SIG-M5 treated with dmso at 0.1 percent for 504 hours (cell line): ENCODE measurements around the gene SPECC1.

Source experiments
- DNase-seq: peaks from one replicate; lab custom pipeline; 2025; ENCODE audit not compliant: unreplicated experiment; lab: John Stamatoyannopoulos, UW

Gene SPECC1

DNA sequence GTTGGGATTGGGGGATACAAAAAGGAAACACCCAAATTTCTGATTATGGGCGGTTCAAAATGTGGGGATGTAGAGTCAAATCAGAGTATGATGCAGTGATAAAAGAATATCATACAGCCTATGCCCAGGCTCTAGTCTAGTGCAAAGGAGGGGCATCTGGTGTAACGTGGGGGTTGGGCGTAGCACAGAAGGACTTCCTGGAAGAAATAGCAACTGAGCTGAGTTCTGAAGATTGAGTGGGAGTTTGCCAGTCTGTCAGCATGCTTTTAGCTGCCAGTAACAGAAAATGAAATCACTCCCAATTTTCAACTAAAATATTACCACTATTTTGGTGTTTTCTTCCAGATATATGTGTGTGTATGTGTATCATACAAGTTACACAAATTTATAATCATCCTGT lies 196.9 kb downstream of the SPECC1 start:
- DNase-seq = peak; percentile 18

DNA sequence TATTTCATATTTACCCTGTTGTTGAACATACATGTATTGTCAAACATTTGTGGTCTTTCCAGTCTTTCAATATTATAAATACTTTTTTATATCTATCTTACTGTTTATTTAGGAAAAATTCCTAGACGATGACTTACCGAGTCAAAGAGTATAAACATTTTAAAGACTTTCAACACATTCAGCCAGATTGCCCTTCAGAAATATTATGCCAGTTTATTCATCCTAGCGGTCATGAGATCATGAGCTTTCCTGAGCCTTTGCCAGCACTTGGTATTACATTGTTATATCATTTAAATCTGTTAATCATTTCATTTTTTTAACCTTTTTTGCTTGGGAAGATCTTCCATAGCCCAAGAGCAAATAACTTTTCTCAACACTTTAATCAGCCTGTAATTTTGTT lies 197.4 kb downstream of the SPECC1 start:
- DNase-seq = no peak

DNA sequence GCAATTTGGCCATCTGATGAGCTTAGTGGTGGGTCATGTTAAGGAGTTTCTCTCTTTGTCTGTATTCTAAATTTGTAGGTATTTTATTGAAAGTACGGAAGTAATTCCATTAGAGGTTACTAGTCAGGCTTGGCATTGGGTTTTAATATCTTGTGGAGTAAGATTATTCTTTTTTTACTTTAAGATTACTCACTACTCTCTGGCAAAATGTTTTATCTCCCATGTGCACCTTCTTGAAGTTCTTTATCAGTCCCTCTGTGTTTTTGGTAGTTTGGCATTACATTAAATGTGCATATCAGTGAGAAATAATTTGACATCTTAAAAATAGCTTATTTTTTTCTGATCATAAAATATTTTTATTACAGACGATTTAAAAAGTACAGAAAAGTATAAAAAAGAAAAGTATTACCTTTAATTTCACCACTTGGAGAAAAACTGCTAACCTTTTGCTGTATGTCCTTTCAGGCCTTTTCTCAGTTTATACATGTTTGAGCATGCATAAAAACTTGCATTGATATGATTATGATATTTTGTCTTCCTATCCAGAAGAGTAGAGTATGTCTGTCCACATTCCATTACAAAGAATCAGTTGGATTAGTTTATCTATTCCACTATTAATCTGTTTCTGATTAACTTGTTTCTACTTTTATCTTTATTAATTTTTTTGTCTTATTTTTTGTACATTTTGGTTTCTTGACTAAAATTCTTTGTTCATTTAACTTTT lies 198.3 kb downstream of the SPECC1 start:
- DNase-seq = no peak

DNA sequence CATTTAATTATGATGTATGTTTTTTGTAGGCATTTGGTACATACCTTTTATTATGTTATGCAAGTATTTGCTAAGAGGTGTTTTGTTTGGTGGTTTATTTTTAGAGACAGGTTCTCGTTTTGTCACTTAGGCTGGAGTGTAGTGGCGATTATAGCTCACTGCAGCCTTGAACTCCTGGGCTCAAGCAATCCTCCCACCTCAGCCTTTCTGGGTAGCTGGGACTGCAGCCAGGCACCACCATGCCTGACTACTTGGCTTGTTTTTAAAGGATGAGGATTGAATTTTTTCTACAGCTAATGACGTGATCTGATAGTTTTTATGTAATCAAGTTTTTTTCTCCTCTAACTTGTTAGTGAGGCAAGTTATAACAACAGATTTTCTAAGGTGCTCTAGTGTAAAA lies 199.6 kb downstream of the SPECC1 start:
- no peak for DNase-seq

DNA sequence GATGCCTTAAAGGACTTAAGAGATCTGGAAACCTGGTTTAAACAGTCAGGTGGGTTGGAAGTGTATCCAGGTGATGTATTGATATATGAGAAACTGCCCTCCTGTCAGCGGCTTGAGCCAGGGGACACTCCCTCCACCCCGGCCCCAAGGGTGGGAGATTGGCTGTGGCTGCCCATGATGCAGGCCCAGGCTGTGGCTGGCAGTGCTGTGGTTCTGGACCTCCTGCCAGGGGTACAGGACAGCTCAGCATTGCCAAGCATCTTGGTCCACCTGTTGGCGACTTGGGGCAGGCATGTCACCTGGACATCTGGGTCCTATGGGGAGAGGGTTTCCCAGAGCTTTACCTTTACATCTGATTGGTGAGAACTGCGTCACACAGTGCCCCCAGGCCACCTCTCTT lies 201.0 kb downstream of the SPECC1 start:
- no peak for DNase-seq

DNA sequence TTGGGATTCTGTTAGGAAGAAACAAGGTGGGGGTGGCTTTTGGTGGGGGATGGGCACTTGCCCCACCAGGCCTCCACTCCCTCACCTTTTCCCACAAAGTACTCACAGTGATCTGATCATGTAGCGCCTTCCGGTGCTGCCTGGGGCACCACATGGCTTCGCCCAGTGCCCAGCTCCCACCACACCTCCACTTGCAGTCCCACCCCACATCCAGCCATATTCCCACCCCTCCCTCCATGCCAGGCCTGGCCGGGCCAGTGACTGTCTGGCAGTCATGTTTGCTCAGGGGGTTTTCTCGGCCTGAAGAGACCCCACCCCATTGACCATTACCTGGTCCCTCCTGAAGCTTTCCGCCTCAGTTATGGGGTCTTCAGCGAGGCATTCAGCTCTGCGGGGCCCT lies 201.5 kb downstream of the SPECC1 start:
- no peak for DNase-seq

DNA sequence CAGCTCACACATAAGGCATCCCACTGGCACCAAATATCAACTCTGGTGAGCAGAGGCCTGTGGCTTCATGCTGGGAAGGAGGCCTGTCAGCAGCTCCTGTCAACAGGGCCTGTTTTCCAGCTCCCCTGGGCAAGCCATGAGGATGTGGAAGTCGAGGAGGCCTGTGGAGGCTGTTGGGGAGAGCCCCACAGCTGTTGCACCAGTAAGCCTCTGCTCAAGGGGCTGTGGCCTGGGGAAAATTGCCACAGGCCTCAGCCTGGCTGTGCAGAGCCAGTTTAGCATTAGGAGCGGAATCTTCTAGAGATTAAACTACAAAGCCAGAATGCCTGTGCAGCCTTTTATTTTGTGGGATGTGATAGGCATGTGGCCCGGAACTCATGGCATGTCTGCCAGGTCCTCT lies 202.1 kb downstream of the SPECC1 start:
- no peak for DNase-seq

DNA sequence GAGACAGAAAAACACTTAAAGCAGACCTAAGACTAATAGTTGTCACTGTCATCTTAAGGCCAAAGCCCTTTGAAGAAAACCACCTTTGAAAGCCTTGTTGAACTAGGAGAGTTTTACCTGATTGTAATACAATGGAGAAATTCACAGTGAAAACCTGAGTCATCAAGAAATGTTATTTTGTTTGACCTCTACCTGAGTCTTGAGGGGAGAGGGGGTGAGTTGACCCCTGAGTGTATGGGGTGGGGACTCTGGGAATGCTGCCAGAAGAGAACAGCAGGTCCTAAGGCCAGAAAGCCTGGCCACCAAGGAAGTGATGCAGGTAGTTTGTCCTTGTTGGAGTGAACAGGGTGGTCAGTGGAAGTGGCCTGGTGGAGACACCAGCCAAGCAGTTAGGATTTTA lies 204.3 kb downstream of the SPECC1 start:
- DNase-seq = no peak

DNA sequence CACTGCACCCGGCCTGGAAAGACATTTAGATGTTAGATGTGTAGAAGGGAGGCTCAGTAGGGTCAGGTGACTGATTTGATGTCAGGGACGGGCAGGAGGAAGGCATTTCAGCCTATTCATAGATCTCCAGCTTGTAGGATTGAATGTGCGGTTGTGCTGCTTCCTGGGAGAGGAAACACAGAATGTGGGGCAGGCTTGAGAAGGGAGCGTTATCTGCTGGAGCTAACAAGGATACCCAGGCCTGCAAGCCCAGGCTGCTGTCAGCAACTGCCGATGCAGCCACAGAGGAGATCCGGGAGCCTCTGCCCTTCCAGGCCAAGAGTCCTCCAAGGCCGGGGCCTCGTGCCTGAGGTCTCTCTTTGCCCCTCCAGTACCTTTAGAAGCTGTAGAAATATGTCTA lies 205.6 kb downstream of the SPECC1 start:
- no peak for DNase-seq

DNA sequence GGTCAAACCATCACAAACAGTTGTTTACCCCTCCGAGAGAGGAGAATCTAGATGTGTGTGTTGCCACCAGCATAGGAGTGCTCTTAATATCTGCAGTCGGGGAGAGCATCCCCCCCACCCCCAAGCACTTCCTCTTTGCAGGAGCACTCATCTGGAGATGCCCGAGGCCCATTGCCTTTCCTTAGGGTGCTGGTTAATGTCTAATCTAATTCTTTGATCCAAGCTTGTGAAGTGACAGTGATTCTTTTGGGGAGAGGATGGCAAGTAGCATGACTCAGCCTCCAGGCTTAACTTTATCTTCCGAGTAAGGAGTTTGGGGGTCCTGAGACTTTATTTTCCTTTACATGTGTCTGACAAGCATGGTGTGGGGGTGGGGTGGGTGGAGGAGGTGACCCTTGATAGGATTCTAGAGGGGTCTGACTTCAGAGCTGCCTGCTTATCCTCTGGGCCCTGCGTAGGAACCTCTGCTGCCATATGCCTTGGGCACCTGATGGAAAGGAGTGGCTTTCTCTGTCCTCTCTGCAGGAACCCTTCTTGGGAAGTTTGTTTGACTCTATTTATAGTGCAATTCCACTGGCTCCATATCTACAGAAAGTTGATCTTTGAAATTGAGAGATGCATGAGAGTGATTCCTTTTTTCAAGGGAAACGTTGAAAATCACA lies 207.1 kb downstream of the SPECC1 start:
- no peak for DNase-seq

DNA sequence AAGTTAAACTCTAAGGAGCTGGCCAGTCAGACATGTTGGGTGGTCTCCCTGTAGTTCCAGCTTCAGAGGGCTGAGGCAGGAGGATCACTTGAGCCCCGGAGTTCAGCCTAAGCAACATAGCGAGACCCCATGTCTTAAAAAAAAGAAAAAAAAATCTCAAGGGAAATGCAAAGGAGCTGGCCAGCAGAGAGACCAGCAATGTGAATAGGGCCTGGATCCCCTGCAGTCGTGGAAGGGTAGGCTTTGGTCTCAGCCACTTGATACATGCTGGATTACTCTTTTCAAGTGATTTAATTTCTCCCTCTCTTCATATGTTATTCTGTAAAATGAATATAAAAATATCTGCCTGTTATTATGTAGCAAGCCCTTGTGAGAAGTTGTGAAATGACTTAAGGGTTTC lies 207.7 kb downstream of the SPECC1 start:
- no peak for DNase-seq

DNA sequence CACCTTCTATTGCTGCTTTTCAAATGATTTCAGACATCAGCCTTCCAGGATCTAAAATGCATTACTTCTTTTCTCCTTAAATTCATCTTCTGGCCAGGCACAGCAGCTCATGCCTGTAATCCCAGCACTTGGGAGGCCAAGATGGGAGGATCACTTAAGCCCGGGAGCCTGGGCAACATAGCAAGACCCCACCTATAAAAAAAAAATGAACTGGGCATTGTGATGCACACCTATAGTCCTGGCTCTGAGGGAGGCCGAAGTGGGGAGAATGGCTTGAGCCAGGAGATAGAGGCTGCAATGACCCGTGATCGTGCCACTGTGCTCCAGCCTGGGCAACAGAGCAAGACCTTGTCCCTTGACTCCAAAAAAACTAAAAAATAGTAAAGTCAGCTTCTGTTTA lies 208.5 kb downstream of the SPECC1 start:
- no peak for DNase-seq

DNA sequence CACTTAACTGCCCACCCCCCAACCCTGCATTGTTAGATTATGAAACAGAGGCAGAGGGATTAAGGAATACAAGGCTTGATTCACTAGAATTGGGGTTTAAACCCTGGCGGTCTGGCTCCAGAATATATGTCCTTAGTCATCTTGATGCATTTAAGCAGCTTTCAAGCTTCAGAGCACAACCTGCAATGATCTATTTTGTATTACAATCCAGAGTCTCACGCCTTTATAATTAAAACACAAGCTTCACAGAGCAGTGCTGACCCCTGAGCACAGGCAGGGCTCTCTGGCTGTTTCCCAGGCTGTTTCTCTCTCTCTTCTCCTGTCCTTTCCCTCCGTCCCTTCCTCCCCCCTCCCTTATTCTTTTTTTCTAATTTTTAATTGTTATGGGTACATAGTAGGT lies 209.1 kb downstream of the SPECC1 start:
- DNase-seq = no peak

DNA sequence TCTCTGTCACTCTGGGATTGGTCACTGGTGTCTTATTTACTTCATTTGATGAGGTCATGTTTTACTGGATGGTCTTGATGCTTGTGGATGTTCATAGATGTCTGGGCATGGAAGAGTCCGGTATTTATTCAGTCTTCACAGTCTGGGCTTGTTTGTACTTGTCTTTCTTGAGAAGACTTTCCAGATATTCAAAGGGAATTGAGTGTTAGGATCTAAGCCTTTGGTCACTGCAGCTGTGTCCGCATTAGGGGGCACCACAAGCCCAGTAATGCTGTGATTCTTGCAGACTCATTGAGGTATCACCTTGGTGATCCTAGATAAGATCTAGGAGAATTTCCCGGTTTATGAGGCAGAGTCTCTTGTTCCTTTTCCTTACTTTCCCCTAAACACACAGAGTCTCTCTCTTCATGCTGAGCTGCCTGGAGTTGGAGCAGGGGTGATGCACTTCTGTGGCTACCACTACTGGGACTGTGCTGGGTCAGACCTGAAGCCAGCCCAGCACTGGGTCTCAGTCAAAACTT lies 214.7 kb downstream of the SPECC1 start:
- no peak for DNase-seq

DNA sequence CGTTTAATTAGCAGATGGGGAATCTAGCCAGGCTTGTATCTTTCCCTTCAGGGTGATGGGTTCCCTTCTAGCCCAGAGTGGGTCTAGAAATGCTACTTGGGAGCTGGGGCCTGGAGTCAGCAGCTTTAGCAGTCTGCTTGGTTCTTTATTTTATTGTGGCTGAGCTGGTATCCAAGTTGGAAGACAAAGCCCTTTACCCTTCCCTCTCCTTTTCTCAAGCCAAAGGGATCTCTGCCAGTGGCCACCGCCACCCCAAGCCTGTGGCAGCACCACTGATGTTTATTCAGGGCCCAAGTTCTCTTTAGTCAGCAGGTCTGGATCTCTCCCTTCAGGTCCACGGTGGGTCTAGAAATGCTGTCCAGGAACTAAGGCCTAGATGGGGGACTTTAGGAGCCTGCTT lies 215.2 kb downstream of the SPECC1 start:
- no peak for DNase-seq

DNA sequence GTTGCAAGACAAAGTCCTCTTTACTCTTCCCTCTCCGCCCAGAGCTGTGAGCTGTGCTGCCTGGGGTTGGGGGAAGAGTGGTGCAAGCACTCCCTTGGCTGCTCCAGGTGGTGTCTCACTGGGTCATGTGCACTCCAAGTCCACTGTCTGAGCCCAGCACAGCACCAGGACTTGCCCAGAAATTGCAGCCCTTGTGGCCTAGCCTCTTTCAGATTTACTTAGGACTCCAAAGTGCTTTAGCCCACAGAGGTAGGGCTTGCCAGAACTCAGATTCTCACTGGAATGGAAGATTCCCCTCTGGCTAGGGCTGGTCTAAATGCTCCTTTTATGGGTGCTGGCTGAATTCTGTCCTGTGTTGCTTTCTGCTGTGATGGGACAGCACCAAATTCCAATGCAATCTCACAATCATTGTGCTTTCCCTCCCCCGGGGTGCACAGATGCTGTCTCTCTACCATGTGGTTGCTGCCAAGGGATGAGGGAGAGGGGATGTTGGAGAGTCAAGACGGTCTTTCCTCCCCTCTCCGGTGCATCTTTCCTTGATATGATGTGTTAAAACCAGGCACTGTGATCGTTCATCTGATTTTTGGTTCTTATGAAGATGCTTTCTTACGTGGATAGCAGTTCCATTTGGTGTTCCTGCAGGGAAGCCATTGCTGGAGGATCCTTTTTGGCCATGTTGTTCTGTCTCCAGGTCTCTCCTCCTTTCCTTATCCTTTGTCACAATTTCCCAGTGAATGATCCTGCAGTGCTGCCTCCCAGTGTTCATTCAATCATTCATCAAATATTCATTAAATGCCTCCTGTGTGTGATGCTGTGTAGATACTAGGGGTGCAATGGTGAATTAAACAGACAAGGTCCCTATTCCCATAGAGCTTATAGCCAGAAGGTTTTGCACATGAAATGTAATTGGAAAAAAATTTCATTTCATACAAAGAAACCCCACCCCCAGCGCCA lies 216.3 kb downstream of the SPECC1 start:
- no peak for DNase-seq

DNA sequence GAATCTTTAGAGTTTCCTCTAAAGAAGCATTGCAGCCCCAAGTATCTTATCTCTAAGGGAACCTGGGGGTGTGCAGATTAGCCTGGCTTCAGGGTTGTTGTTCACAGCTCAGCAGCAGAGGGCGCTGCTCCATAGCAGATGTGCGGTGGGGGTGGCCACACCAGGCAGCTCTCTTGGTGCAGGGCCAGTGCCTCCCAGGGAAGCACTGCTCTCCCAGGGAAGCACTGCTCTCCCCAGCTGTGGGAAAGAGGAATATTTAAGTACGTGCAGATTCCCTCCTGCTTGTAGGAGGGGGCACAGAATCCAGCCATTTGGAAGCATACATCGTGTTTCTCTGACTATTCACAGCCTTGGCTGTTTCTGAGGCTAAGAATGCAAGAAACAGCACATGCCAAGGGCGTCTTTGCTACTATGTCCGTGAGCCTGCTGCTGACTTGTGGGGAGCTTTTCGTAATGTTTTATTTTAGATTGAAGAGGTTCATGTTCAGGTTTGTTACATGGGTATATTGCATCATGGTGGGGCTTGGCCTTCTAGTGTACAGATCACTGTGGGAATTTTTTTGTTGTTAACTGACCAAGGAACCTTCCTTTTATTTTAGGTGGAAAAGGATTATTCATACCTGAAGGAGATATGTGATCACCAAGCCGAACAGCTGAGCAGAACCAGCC lies 217.8 kb downstream of the SPECC1 start:
- DNase-seq = peak; percentile 73

DNA sequence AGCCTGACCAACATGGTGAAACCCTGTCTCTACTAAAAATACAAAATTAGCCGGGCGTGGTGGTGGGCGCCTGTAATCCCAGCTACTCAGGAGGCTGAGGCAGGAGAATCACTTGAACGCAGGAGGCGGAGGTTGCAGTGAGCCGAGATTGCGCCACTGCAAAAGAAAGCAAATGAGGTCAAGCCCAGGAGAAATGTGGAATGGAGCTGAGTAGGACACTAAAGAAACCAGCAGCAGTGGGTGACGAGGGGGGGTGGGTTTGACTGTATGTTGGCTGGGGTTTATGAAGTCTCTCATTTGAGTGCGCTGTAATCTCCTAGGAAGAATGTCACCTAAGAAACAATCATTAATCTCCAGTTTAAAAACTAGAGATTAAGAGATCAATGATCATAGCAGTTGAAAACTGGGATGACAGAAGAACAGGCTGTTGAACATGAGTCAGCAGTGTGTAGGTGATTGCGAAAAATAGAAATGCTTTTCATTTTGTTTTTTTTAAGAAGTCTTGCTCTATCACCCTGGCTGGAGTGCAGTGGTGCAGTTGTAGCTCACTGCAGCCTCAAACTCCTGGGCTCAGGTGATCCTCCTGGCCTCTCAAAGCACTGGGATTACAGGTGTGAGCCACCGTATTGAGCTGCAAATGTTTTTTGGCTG lies 218.7 kb downstream of the SPECC1 start:
- DNase-seq = peak; percentile 62

DNA sequence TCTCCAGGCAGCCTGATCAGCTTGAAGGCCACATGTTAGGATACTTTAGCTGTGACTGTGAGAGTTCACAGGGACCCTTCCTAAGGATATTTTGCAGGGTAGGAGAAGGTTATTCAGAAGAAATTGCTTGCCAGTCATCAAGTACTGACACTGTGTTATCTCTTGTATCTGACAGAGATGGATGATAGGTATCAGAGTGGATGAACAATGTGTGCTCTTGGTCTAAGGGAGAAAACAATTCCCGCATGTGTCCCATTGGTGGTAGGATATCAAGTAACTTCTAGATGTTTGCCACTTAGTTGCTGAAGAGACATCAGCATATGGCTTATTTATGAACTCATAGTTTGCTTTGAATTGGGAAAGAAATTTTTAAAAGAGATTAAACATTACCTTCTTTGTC lies 219.3 kb downstream of the SPECC1 start:
- DNase-seq = no peak

DNA sequence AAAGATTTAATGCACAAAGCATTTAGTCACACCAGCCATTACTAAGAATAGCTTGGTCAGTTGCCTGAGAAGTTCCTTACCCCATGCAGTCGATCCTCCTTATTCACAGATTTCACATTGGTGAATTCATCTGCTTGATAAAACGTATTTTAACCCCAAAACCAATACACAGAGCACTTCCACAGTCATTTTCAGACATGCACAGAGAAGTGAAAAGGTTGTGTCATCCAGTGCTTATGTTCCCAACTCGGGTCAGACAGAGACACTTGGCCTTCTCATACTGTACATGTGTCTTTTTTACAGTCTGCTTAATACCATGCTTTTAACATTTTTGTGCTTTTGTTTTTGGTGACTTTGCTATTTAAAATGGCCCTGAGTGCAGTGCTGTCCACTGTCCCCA lies 219.7 kb downstream of the SPECC1 start:
- DNase-seq = no peak

DNA sequence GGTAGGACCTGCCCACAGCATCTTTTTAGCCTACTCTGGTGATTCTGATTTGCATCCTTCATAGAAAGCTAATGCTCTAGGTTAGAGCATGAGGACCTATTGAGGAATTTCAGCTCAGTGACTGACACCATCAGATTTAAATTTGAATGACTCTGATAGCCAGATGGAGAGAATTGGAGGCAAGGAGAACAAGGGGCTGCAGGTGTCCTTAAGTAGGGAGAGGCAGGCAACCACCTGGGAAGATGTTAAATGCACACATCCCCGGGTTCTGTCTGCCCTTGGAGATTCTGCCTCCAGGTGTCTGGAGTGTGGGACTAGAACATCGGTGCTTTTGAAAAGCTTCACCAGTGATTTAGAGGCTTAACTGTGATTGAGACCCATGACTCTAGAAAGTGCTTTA lies 221.8 kb downstream of the SPECC1 start:
- DNase-seq = no peak
